Renal cortex interstitium (tissue), 15 donors: ENCODE measurements around the gene USP24. TPM values are rescaled to one million over a fixed set of nuclear protein-coding genes. Genes with fewer than 3 reads are reported as not detected.
A peak's percentile ranks its signal among the peaks of the same experiment; 100 is the strongest.

Source experiments
- DNase-seq, 11 donors: peaks; one replicate each; pipeline ENCODE4 v3.0.0-alpha.2; 2013; ENCODE audit warnings: low read depth in 9 of 11, low spot score in 4 of 11; ENCODE audit errors: extremely low read depth in 1 of 11
- long read RNA-seq, 16 experiments: transcript quantifications; one replicate each; lab custom pipeline, GENCODE V29; 2026
- polyA plus RNA-seq, 3 donors: library from polyadenylated mRNA; unstranded; fragments of 120-200 nt; gene quantifications; one replicate each; pipeline ENCODE4 v1.2.1, GENCODE V29; 2013; ENCODE audit not compliant: insufficient read length in 3 of 3

The USP24 gene, protein sequence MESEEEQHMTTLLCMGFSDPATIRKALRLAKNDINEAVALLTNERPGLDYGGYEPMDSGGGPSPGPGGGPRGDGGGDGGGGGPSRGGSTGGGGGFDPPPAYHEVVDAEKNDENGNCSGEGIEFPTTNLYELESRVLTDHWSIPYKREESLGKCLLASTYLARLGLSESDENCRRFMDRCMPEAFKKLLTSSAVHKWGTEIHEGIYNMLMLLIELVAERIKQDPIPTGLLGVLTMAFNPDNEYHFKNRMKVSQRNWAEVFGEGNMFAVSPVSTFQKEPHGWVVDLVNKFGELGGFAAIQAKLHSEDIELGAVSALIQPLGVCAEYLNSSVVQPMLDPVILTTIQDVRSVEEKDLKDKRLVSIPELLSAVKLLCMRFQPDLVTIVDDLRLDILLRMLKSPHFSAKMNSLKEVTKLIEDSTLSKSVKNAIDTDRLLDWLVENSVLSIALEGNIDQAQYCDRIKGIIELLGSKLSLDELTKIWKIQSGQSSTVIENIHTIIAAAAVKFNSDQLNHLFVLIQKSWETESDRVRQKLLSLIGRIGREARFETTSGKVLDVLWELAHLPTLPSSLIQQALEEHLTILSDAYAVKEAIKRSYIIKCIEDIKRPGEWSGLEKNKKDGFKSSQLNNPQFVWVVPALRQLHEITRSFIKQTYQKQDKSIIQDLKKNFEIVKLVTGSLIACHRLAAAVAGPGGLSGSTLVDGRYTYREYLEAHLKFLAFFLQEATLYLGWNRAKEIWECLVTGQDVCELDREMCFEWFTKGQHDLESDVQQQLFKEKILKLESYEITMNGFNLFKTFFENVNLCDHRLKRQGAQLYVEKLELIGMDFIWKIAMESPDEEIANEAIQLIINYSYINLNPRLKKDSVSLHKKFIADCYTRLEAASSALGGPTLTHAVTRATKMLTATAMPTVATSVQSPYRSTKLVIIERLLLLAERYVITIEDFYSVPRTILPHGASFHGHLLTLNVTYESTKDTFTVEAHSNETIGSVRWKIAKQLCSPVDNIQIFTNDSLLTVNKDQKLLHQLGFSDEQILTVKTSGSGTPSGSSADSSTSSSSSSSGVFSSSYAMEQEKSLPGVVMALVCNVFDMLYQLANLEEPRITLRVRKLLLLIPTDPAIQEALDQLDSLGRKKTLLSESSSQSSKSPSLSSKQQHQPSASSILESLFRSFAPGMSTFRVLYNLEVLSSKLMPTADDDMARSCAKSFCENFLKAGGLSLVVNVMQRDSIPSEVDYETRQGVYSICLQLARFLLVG (N-terminal part only)
- 10 to 100 TPM; 41.3 to 55.4 (median 48.5) TPM for polyA plus RNA-seq
- long read RNA-seq, donor 1, result 0 reads
- long read RNA-seq, donor 2, result 0 reads
- long read RNA-seq, donor 3, result 0 reads
- long read RNA-seq, donor 4, result 0 reads
- long read RNA-seq, donor 5, result 0 reads
- long read RNA-seq, donor 6, result 0 reads
- long read RNA-seq, donor 7, result 0 reads
- long read RNA-seq, donor 8, full-length matches to known transcripts, result 1 of 1 reads
- long read RNA-seq, donor 8, partial matches to known transcripts, result 0 of 1 reads
- long read RNA-seq, donor 8, other reads (novel, unspliced or antisense), result 0 of 1 reads
- long read RNA-seq, donor 9, result 0 reads
- long read RNA-seq, donor 10, result 0 reads
- long read RNA-seq, donor 11, partial matches to known transcripts, result 14 of 14 reads
- long read RNA-seq, donor 11, other reads (novel, unspliced or antisense), result 0 of 14 reads
- long read RNA-seq, donor 12, result 0 reads
- long read RNA-seq, donor 13, result 0 reads
- long read RNA-seq, donor 14, result 0 reads
- long read RNA-seq, donor 15, result 0 reads
- long read RNA-seq, donor 16, partial matches to known transcripts, result 18 of 18 reads
- long read RNA-seq, donor 16, other reads (novel, unspliced or antisense), result 0 of 18 reads

DNA sequence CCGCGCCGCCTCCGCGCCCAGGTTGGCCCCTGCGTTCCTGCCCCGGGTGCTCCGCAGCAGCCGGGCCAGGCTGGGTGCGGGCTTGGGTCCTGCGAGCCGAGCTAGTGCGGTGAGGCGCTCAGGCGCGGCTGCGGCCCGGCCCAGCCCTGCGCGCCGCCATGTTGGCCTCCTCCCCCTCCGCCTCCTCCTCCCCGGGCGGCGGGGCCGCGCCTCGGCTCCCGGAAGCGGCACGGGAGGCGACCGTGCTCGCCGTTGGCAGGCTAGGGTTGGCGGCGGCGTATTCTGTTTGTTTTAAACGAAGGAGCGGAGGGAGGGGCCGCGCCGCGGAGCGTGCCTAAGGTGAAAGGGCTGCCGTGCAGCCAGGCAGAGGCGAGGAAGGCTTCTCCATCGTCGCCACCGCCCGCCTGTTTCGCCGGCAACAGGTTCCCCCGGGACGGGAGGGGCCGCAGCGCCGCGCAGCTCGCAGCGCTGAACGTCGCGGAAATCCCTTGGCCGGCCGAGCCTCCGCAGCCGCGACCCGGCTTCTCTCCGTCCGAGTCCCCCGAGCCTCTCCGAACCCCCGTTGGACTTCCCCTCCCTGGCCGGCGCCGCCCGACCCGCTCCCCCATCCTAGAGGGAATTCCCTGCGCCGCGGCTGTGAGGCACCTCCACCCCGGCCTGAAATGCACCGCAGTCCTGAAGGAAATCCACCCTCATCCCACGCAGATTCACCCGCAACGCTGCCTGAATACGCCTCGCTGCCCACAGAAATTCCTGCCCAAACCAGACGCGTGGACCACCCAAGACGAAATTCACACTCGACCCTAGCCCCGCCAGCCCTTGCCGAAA lies at the start of gene USP24:
Gene USP24, minus strand, starts transcription at position 171 of the 828 bp plus-strand sequence. CDS start 251 bp downstream, outside the sequence.
- peak in 10 of 11 donors; percentile 47 to 74 (median 65) for DNase-seq

DNA sequence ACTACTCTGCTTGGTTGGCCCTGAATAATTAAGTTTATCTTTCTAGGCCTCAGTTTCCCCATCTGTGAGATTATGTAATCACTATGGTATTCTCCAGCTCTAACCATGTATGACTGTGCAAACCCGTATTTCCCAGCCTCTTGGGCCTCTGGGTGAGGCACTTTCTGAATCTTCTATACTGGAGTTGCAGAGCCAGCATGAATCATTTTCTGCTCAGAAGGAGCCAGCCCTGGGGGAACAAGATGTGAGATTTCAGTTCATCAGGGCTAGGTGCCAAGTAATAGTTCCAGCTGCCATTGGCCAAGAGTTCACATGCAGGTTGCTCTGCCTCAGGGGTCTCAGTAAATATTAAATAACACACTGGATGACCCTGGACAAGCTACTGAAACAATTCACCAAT lies 47.7 kb upstream of the USP24 start:
- no peak for DNase-seq

DNA sequence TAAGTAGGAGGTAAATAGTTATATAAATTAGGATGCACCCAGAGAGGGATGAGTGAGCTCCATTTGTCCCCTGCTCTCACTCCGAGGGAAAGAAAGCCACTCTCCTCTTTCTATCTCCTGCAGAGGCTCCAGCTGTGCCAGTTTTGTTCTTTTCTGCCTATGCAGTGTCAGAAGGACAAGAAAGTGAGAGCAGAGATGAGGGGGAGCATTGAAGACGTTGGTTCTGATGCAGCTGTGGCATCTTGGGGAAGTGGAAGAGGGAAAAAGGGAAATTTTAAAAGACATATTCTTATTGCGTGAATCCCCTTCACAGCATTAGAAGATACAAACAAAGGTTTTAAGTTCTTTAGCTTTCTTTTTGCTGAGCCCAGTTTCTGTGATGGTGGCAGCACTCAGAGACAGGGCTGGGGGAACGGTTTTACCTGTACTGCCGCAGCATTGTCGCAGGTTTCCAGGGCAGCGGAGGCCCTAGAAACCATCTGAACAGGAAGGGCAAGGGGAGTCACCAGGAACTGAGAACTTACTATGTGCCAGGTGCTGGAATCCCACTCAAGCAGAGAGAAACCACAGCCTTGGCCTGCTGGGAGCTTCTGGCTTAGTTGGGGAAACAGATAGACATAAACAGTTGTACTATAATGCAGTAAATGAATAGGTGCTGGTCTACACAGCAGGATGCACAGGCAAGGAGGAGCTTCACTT lies 44.9 kb upstream of the USP24 start:
- DNase-seq, result no peak

DNA sequence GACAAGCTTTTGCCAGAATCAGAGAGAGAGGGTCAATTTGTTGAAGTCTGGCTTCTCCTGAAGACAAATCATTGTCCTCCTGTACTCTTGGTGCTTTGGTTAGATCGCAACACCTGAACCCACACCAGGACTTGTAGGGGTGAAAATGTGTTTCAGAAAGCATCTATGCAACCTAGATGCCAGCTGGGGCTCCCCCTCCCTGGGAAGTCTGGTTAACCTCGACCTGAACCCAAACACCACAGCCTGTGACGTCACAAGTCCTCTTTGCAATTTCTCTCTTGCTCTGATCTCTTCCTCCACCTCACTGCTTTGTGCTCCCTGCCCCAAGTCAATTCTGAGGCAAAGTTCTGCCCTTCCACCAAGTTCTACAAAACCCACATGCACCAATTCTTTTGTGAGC lies 42.8 kb upstream of the USP24 start:
- DNase-seq, result no peak

DNA sequence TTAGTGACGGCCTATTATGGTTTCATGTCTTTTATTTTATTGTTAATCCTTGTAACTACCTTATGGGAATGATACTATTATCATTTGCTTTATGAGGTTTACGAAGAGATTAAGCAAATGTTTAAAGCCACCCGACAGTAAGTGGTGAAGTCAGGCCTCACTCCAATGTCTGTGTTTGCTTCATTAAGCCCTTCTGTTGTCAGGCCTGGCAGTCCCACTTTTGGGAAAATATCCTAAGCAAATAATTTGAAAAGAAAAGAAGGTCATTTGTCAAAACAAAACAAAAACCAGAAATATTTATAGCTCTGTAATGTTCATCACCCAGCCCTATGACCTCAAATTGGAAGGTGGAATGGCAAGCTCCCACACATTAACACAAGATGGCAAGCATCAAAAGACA lies 40.7 kb upstream of the USP24 start:
- DNase-seq, result no peak

DNA sequence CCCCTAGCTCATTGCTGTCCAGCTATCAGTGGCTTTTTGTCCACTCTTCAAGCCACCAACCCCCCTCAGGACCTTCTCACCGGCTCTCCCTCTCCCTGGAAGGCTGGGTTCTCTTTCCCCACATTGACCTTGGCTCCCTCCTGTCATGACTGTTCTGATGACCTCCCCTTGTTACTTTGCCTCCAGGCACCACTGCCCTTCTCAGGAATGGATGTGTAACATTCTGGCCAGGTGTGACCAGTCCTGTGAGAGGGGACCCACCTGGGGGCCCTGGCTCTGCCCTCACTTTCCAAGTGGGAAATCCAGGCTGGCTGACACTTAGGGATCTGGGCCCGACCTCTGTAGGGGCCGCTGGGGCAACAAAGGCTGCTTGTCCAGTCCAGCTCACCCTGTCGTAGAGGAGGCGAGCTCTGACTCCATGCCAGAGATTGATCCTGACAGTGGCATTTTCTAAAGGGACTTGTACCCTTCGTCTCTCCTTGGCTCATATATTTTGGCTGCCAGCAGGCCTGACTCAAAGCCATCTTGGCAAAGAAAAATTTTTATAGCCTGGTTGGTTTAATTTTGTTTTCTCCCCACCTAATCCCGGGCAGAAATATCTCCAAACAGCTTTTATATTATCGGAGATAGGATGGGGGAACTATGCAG lies 37.9 kb upstream of the USP24 start:
- no peak for DNase-seq

DNA sequence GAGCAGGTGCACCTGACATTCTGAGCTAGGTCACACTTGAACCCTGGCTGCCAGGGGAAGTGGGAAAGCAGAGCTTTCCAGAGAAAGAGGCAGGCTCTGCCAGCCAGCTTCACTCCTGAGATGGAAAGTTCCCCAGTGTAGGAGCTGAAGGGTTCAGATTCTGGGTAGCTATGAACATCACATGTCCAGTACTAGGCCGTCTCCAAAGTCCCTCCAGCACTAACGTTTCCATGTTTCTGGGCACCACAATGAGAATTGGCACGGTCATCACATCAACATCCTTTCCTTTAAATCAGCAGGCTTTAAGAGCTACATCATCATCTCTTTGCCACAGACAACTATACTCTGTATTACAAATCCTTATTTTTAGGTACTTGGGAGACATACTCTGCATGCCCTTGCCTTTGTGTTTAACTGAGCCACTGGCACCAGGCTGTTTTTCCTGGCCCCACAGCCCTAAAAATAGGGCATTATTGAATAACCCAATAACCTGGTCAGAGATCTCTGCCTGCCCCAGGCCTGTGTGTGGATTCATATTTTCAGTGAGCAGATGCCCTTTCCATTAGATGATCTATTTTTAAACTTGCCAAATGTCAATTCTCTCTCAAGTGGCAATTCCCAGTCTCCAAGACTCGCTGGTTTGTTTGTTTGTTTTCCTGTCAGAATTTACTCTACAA lies 35.4 kb upstream of the USP24 start:
- DNase-seq, result no peak

DNA sequence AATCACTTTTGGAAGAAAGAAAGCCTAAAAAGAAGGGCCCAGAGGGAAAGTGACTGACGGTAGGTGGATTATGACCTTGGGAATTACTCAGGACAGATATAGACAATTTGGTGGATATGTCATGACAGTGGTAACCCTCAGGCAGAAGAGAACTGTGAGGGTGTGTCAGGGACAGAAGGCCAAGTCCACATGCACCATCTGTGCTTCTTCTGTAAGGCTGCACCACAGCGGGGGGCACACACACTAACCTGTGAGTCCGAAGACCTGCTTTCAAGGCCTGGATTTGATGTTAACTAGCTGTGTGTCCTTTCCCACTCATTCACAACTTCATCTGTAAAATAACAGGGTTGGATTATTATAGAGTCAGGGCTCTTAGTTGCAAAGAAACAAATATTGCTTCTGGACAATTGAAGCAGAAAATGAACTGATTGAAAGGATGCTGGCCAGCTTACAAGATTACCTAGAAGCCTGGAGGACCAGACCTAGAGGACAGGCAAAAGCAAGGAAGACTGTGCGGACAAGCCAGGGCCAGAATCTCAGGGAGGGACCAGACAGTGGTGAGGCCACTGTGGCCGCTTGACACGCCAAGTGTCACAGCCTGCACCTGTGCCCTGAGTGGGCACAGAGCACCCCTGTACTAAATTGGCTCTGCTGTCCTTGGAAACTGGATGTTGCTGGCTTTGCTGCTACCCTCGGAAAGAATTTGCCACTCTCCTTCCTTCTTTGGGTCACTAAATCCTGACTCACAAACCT lies 34.7 kb upstream of the USP24 start:
- no peak for DNase-seq

DNA sequence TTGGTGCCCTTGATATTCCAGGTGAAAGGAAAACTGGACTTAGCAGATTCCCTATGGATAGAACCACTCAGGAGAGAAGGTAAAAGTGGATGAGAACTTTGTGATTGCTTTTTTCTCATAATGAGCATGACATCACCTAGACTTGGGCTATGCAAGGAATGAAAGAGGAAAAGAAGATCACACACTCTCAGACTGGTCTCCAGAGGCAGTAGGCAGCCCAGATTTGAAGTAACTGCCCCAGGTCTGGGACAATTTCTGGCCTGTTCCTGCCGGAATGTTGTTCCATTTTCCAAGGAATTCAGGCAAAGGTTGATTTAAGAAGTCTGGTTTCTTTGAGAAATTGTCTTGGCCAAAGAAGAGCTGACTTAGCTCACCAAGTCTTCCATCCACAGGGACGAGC lies 31.7 kb upstream of the USP24 start:
- no peak for DNase-seq

DNA sequence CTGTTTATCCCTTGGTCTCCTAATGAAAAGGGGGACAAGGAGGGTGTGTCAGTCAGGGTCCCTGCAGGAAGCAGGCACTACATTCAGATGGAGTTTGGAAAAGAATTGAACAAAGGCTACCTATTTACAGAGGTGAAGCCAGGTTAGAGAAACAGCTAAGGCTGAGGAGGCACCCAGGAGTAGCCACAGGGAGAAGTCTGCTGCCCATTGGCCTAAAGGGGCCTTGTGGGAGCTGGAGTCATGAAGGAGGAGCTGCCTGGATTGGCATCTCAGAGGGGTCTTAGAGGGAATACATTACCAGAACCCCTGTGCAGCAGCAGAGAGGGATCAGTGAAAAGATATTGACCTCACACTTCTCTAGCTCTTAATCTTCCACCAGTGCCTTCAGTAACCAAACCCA lies 31.2 kb upstream of the USP24 start:
- DNase-seq, result no peak

DNA sequence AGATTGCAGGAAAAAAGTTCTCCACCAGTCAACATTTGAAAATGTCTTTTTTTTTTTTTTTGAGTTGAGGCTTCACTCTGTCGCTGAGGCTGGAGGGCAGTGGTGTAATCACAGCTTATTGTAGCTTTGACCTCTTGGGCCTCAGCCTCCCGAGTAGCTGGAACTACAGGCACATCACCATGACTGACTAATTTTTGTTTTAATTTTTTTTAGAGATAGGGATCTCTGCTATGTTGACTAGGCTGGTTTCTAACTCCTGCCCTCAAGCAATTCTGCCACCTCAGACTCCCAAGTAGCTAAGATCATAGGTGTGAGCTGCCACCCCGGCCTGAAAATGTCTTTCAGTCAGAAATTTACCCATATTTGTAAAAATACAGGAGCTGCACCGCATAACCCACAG lies 30.6 kb upstream of the USP24 start:
- no peak for DNase-seq

DNA sequence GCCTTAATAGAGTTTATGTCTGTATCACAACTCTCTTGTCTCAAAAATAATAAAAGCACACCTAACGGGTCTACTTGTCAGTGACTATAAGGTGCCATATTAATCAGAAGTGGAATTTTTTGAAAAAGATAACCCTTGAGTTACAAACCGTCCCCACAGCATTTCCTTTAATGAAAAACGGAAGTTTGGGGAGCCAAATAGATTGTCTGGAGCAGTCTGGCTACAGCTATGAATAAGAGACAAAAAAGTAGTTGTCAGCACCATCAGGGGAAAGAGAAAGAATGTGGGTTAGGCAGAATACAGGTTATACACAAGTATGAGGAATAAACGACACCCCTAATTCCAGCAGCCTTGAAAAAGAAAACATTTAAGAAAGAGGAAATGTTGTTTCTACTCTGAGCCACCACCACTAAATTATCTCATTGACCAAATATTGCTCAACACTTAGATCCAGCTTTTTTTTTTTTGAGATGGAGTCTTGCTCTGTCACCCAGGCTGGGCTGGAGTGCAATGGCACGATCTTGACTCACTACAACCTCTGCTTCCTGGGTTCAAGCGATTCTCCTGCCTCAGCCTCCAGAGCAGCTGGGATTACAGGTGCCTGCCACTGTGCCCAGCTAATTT lies 29.4 kb upstream of the USP24 start:
- DNase-seq, result no peak

DNA sequence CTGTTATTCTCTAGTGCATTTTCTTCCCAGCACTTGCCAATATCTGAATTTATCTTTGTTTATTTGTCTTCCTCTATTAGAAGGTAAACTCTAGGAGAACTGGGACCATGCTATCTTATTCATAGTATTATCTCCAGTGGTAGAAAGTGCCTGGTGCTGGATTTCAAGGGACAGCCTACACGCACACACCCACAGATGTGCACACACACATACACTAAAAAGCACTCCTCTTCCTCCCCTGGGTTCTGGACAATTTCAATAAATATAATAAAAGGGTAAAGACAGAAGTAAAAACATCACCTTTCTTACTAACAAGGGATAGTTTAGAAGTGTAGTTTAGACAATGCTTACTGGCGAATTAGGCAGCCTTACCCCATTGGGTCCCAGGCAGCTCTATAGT lies 28.5 kb upstream of the USP24 start:
- DNase-seq, result no peak

DNA sequence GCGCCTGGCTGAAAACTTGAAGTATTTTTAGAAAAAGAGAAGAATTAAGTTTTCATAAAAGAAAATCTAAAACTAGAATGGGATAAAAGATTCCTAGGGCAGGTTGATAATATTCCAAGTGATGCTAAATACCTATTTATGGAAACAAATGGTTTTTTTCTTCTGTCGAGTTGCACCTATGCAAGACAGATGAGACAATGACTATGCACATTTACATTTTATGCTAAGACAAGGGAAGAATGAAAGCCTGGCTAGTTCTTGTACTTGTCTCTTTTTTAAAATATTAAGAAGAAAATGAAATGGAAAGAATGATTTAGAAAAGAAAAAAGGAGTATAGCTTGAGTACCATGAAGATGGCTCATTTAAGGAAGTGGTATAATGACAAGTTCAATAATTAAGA lies 24.4 kb upstream of the USP24 start:
- DNase-seq, result no peak

DNA sequence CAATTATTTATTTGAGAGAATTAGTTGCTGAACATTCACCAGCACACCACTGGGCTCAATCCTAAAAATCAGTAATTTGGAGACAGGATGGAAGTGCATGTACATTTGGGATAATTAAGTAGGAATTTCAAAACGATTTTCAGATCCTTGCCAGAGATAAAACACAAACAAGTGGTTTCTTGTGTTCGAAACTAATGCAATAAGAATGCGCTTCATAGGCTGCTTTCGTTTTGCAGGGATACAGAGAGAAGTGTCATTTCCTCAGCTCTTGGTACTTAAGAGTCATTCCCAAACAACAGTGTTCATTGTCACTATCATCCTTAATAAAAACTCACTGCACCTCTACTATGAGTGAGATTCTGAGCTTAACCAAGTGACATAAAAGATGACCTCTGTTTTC lies 20.6 kb upstream of the USP24 start:
- no peak for DNase-seq
